Fibroblast of lung (primary cell): ENCODE results near the gene SLC1A1. TPM values are rescaled to one million over a fixed set of nuclear protein-coding genes. Genes with fewer than 3 reads are reported as not detected.

Source experiments
- DNase-seq, 2 donors: peaks; one replicate each; pipeline versions ENCODE4 v3.0.0 to v3.0.0-alpha.2; 2010; ENCODE audit warnings: low read depth in 2 of 2
- H2AFZ ChIP-seq: 2 replicates; pipeline ENCODE4 v1.5.1; 2012; ENCODE audit warnings: low read length, control low read depth, inconsistent platforms
- H3K27ac ChIP-seq: 2 replicates; pipeline ENCODE4 v1.5.1; 2011; ENCODE audit warnings: low read length, control low read depth; ENCODE audit not compliant: insufficient read depth
- H3K27me3 ChIP-seq: 2 replicates; pipeline ENCODE4 v1.5.1; 2011; ENCODE audit warnings: mild to moderate bottlenecking, low read length; ENCODE audit not compliant: control insufficient read depth, insufficient read depth
- H3K36me3 ChIP-seq: 2 replicates; pipeline ENCODE4 v1.5.1; 2011; ENCODE audit warnings: low read length; ENCODE audit not compliant: control insufficient read depth, insufficient read depth
- H3K4me1 ChIP-seq: 2 replicates; pipeline ENCODE4 v1.5.1; 2011; ENCODE audit warnings: low read length; ENCODE audit not compliant: control insufficient read depth, insufficient read depth; ENCODE audit errors: extremely low read depth
- H3K4me2 ChIP-seq: 2 replicates; pipeline ENCODE4 v1.5.1; 2011; ENCODE audit warnings: low read length, control low read depth; ENCODE audit not compliant: insufficient read depth; ENCODE audit errors: extremely low read depth
- H3K4me3 ChIP-seq, 4 experiments: fragments of 200-600 bp in 1 of 4; sonication (generic) in 1 of 4; replicated peaks in 1 of 4; 2 replicates each; pipeline ENCODE4 v1.5.1; 2011 to 2016; ENCODE audit warnings: low read length in 4 of 4, low read depth in 3 of 4, mild to moderate bottlenecking in 3 of 4, control low read depth in 2 of 4, inconsistent platforms in 1 of 4, mixed read lengths in 1 of 4; ENCODE audit not compliant: insufficient read depth in 1 of 4; ENCODE audit errors: control extremely low read depth in 1 of 4
- H3K79me2 ChIP-seq: 2 replicates; pipeline ENCODE4 v1.5.1; 2012; ENCODE audit warnings: mild to moderate bottlenecking, low read length, inconsistent platforms; ENCODE audit not compliant: control insufficient read depth, insufficient read depth
- H3K9ac ChIP-seq: 2 replicates; pipeline ENCODE4 v1.5.1; 2011; ENCODE audit warnings: mild to moderate bottlenecking, low read length, control low read depth; ENCODE audit not compliant: insufficient read depth
- H3K9me3 ChIP-seq: 2 replicates; pipeline ENCODE4 v1.5.1; 2012; ENCODE audit warnings: low read depth, low read length; ENCODE audit not compliant: control insufficient read depth, insufficient read depth
- H4K20me1 ChIP-seq: 2 replicates; pipeline ENCODE4 v1.5.1; 2011; ENCODE audit warnings: low read length; ENCODE audit not compliant: control insufficient read depth, insufficient read depth; ENCODE audit errors: extremely low read depth
- CTCF ChIP-seq, 2 donors: IDR thresholded peaks in 1 of 2; conservative IDR thresholded peaks in 1 of 2; 1 replicate in 1 of 2; 2 replicates in 1 of 2; pipeline ENCODE4 v1.5.1; 2011 to 2012; ENCODE audit warnings: low read length in 2 of 2, control low read depth in 1 of 2, inconsistent platforms in 1 of 2, low read depth in 1 of 2, mild to moderate bottlenecking in 1 of 2
- EZH2 ChIP-seq: IDR thresholded peaks from 2 replicates; pipeline ENCODE4 v1.5.1; 2012; ENCODE audit warnings: low read length, control low read depth, mild to moderate bottlenecking; ENCODE audit errors: missing control alignments
- polyA plus RNA-seq, 2 donors: library from polyadenylated mRNA; depleted of rRNA in 1 of 2; stranded (reverse) in 1 of 2; unstranded in 1 of 2; fragments of >200 nt; gene quantifications; 2 replicates each; pipeline ENCODE4 v1.2.1, GENCODE V29; 2011 to 2012; ENCODE audit warnings: missing spikeins in 1 of 2
- total RNA-seq: library from RNA; depleted of rRNA; stranded (reverse); fragments of >200 nt; gene quantifications from 2 replicates; pipeline ENCODE4 v1.2.1, GENCODE V29; 2014

SLC1A1 gene
- total and polyA plus RNA-seq, 2 donors (not counting 1 experiment from before 2014, with no cell fraction given), result 4.5 to 64.1 TPM

GRCh38 chr9:4596165-4596922, 106.1 kb downstream of the SLC1A1 start:
- Histone ChIP-seq H3K4me2 (no peak overlapping the region), H4K20me1 (no peaks in the 10 kb centered on the region), H3K79me2 (no peaks in the 10 kb centered on the region), H3K9ac (no peak overlapping the region), H3K27me3 (no peaks in the 10 kb centered on the region), H3K9me3 (no peaks in the 10 kb centered on the region), H3K4me3 (no peak overlapping the region), H3K27ac (no peak overlapping the region), H2AFZ (no peak overlapping the region), H3K36me3 (no peaks in the 10 kb centered on the region), H3K4me1 (no peaks in the 10 kb centered on the region)
- no peak for DNase-seq
- TF ChIP-seq EZH2 (no peak), CTCF (conservative IDR thresholded peaks at IDR 0.05 in 1 of 2, IDR thresholded peaks at IDR 0.05 in 1 of 2; ENCODE audit: low read depth in 1 of 2, low read length in 2 of 2) (no peak)

GRCh38 chr9:4600368-4600767, 110.1 kb downstream of the SLC1A1 start:
- no peak overlapping the region for H3K4me2 ChIP-seq
- TF ChIP-seq CTCF (conservative IDR thresholded peaks at IDR 0.05 in 1 of 2, IDR thresholded peaks at IDR 0.05 in 1 of 2; ENCODE audit: low read depth in 1 of 2, low read length in 2 of 2) (no peak), EZH2 (no peak)
- H3K4me3 ChIP-seq, result no peak overlapping the region

DNA sequence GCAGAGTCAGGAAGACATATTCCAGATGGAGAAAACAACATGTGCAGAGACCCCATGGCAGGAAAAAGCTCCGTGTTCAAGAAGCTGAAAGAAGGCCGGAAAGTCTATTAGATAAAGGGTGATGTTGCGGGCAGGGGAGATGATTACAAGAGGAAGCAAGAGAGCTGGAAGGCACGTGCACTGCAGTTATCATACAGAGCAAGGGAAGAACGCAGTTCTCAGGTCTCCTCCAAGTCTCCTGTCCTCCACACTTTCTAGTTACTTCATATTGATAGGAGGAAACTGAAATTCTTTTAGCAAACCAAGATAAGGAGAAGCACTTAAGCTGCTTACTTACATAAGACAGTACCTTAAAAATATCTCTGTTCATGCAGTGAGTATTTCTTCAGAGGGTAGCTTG, 113.6 kb downstream of the SLC1A1 start:
- Histone ChIP-seq H2AFZ (no peak overlapping the region), H4K20me1 (no peaks in the 10 kb centered on the region), H3K4me3 (no peak overlapping the region), H3K4me1 (no peaks in the 10 kb centered on the region), H3K27me3 (no peaks in the 10 kb centered on the region), H3K36me3 (no peaks in the 10 kb centered on the region), H3K79me2 (no peaks in the 10 kb centered on the region), H3K9me3 (no peaks in the 10 kb centered on the region), H3K27ac (no peak overlapping the region), H3K9ac (no peak overlapping the region), H3K4me2 (no peak overlapping the region)
- no peak for DNase-seq
- no peak for TF ChIP-seq CTCF (conservative IDR thresholded peaks at IDR 0.05 in 1 of 2, IDR thresholded peaks at IDR 0.05 in 1 of 2; ENCODE audit: low read depth in 1 of 2, low read length in 2 of 2)
- no peak for TF ChIP-seq EZH2

More at GRCh38 chr9:4600368-4600767, 110.1 kb downstream of the SLC1A1 start:
- no peaks in the 10 kb centered on the region for H3K9me3 ChIP-seq
- H3K9ac ChIP-seq, result no peak overlapping the region
- no peaks in the 10 kb centered on the region for H3K36me3 ChIP-seq
- H3K4me1 ChIP-seq, result no peaks in the 10 kb centered on the region
- H3K79me2 ChIP-seq, result no peaks in the 10 kb centered on the region
- H4K20me1 ChIP-seq, result no peaks in the 10 kb centered on the region
- DNase-seq, result no peak
- H3K27me3 ChIP-seq, result no peaks in the 10 kb centered on the region
- H2AFZ ChIP-seq, result no peak overlapping the region
- no peak overlapping the region for H3K27ac ChIP-seq
